ENCODE data around the gene MCTP2.

Gene MCTP2

DNA sequence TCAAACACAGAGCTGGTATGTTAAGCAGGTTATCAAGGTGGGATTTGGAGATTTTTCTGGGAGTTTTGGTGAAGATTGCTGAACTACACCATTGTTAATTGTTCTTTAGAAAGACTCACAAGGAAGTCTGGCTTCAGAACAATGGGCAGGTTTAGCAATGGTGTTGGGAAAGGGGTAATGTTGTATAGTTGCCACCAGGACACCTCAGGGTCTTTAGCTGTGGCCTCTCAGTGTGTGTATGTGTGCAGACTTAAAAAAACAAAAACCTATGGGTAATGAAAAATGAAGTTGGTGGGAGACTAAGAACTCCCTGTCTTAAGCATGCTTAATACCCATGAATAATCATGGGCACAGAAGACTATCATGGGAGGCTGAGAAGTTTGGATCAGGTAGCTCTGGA is 91.7 kb downstream of the MCTP2 start:
- H3K4me3 ChIP-seq (ENCODE audit: low read depth, low read length): no peak overlapping the region
- no peak for DNase-seq (ENCODE audit: low read depth, low spot score)
- ChIA-PET CTCF (interaction anchor here (1.0 to 8.8 kb wide), 21 partner anchors 9 to 1295 kb away, joined by 3 to 448 read pairs (median 8); no protein-coding TSS in a partner anchor), POLR2A (no interaction called here)
- TF ChIP-seq, protein P1, sequence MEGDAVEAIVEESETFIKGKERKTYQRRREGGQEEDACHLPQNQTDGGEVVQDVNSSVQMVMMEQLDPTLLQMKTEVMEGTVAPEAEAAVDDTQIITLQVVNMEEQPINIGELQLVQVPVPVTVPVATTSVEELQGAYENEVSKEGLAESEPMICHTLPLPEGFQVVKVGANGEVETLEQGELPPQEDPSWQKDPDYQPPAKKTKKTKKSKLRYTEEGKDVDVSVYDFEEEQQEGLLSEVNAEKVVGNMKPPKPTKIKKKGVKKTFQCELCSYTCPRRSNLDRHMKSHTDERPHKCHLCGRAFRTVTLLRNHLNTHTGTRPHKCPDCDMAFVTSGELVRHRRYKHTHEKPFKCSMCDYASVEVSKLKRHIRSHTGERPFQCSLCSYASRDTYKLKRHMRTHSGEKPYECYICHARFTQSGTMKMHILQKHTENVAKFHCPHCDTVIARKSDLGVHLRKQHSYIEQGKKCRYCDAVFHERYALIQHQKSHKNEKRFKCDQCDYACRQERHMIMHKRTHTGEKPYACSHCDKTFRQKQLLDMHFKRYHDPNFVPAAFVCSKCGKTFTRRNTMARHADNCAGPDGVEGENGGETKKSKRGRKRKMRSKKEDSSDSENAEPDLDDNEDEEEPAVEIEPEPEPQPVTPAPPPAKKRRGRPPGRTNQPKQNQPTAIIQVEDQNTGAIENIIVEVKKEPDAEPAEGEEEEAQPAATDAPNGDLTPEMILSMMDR (IDR thresholded peaks at IDR 0.05; ENCODE audit: insufficient read depth, low read length, missing control alignments): no peak

DNA sequence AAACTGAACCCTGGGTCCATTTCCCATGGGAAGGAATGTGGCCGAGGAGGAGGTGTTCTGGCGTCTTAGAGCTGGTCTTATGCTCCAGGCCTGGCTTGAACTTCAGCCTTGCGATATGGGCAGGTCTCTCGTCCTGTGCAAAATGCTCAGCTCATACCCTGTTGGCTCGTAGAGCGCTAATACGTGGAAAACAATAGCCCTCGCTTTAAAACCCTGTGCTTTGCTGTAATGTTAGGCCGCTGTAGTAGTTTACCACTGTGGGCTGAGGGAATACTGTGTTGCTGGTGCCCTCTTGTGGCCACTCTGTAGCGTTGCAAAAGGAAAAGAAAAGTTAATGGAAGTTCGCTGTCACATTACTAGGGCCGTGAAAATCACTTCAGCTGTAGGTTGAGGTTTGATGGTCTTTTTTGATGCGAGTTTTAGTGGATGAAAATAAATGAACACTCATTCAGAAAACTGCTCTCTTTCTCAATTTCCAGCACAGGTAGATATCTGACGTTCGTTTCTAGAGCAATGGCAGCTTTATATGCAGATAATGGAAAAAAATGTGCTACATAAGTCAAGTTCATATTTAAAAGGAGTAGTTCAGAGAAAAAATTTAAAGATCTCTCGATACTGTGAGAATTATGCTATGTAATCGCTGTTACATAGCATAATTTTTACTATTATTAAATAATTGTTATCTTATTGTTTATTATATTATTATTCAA is 92.9 kb downstream of the MCTP2 start:
- no peak for DNase-seq (ENCODE audit: low read depth, low spot score)
- POLR2A ChIA-PET: no interaction called here
- H3K4me3 ChIP-seq (ENCODE audit: low read depth, low read length): no peak overlapping the region
- TF ChIP-seq, protein P1 (IDR thresholded peaks at IDR 0.05; ENCODE audit: insufficient read depth, low read length, missing control alignments): peak; percentile 68
- CTCF ChIA-PET: interaction anchor here (0.7 to 8.8 kb wide), 38 partner anchors 8 to 1296 kb away, joined by 3 to 448 read pairs (median 4); no protein-coding TSS in a partner anchor

DNA sequence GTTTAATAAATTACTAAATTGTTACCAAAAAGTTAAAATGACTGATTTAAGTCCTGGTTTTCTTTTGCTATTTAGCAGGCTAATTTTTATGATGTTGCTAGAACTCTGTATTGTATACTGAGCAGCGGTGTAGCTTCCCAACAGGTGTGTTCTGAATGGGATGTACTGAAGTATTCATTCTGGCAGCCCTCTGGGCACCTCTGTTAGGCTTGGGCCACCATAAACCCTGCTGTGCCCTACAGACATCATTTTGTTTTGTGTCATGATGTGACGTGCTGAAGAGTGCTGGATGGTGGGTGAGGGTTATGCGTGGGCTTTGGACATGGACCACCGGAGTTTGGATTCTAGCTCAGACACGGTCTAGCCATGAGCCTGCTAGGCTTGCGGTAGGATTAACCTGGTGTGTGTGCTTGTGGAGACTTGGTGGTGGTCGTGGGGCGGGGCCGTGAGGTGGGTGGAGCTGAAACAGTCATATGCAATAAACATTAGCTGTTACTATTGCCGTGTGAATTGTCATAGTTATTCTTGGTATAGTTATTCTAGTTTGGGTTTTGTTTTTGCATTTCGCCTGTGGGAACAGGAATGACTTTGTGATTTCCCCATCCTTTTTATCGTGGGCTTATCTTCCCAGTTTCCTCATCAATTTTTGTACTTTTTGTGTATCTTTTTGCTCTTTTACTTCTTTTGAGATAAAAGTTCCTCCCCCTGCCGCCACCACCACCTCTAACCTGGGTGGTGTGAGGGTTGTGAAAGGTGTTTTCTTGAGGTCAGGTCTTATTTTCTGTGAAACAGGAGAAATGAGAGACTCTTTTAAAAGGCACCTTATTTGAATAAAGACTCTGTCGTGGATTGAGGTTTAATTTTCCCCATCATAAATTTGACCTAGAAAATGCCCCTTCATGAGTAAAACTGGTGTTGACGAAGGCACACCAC is 93.7 kb downstream of the MCTP2 start:
- DNase-seq (ENCODE audit: low read depth, low spot score): no peak
- POLR2A ChIA-PET: no interaction called here
- H3K4me3 ChIP-seq (ENCODE audit: low read depth, low read length): no peak overlapping the region
- TF ChIP-seq, protein P1 (IDR thresholded peaks at IDR 0.05; ENCODE audit: insufficient read depth, low read length, missing control alignments): no peak
- CTCF ChIA-PET: interaction anchor here (0.8 to 8.8 kb wide), 24 partner anchors 9 to 1297 kb away, joined by 3 to 448 read pairs (median 5); no protein-coding TSS in a partner anchor

DNA sequence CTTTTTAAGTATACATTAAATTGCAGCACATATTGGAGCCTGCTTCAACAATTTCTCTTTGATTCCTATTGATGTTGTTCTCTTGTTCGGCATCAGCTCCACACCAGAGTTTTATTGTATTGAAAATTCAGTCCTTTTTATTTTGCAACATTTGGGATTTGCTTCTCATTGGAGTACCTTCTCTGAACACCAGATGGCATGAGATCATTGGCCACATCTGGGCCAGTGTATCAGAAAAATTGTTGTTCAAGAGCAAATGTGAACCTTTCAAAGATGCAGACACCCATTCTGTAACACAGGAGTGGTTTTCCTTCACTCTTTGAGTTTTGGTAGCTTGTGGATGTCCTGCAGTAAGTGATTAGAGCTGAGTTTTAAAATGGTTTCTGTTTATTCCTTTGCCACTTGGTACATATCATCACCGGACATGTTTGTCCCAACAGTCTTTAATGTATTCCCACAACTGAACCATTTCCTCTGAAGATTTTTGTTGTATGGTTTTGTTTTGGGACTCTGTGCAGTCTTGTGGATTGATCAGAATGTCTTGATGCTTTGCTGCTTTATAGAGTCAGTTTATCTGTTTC is 96.1 kb downstream of the MCTP2 start:
- H3K4me3 ChIP-seq (ENCODE audit: low read depth, low read length): no peak overlapping the region
- CTCF ChIA-PET: interaction anchor here (0.7 to 8.8 kb wide), 15 partner anchors 10 to 182 kb away, joined by 3 to 448 read pairs (median 3); no protein-coding TSS in a partner anchor
- POLR2A ChIA-PET: no interaction called here
- no peak for DNase-seq (ENCODE audit: low read depth, low spot score)
- TF ChIP-seq, protein P1 (IDR thresholded peaks at IDR 0.05; ENCODE audit: insufficient read depth, low read length, missing control alignments): peak; percentile 69

DNA sequence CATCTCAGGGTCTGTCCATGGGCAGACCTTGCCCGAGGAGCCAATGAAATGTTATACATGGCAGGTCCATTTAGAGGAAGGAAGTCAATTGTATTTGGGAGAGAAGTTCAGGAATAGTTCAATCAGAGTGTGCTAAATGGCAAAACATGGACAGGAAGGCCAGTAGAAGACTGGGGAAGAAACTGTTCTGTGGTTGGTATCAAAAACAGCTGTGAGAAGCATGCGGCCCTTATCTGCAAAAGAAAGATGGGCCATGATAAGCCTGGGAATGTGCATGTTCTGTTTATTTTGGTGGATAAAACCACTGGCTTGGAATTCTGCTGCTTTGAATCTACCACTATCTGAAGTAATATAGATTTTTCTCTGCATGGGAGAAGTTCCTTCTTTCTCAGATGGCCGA is 100.4 kb downstream of the MCTP2 start:
- DNase-seq (ENCODE audit: low read depth, low spot score): no peak
- POLR2A ChIA-PET: no interaction called here
- H3K4me3 ChIP-seq (ENCODE audit: low read depth, low read length): no peak overlapping the region
- CTCF ChIA-PET: interaction anchor here (1.6 to 6.5 kb wide), 4 partner anchors 8 to 168 kb away, joined by 4 to 49 read pairs (median 25); no protein-coding TSS in a partner anchor
- TF ChIP-seq, protein P1 (IDR thresholded peaks at IDR 0.05; ENCODE audit: insufficient read depth, low read length, missing control alignments): no peak

Measured in AG04449 (cell line).